GM19193 (cell line): ENCODE measurements around the gene UBXN4.
A peak's percentile ranks its signal among the peaks of the same experiment; 100 is the strongest.

Experiments
- POLR2A ChIP-seq: IDR thresholded peaks from 4 replicates; pipeline ENCODE4 v1.6.1; 2011; ENCODE audit not compliant: insufficient read depth, insufficient read length; ENCODE audit errors: extremely low read depth

Gene UBXN4, protein sequence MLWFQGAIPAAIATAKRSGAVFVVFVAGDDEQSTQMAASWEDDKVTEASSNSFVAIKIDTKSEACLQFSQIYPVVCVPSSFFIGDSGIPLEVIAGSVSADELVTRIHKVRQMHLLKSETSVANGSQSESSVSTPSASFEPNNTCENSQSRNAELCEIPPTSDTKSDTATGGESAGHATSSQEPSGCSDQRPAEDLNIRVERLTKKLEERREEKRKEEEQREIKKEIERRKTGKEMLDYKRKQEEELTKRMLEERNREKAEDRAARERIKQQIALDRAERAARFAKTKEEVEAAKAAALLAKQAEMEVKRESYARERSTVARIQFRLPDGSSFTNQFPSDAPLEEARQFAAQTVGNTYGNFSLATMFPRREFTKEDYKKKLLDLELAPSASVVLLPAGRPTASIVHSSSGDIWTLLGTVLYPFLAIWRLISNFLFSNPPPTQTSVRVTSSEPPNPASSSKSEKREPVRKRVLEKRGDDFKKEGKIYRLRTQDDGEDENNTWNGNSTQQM

DNA sequence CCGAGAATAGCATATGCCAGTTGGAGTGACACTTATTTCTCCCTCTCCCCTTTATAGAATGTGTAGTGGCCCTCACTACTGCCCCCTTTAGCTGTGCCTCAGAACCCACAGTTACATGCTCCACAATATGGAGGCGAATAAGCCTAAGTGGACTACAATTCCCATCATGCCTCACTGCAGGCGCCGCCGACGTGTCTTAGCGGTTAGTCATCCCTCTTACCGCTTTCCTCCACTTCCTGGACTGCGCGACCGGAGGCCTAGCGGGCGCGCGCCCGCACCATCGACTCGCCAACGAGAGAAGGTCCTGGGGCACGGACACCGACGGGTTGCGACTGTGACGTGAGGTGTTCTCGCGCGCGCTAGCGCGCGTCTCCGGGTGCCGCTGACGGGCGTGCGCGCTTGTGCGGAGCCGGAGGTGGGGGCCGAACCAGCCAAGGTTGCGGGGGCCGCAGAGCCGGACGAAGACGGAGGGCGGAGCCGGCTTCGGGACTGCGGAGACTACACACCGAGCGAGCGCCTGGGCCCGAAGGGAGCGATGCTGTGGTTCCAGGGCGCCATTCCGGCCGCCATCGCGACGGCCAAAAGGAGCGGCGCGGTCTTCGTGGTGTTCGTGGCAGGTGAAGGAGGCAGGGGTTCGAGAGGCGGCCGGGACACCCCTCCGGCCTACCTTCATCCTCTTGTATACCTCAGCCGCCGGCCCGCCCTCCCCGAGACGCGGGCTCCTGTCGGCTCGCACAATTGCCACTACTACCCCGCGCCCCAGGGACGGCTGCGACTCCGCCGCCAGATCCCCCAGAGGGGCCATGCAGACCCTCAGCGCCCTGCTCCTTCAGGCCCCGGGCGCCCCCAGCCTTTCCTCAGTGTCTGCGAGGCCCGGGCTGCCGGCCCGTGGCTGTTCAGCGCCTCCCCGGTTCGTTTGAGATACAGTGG, at the start of gene UBXN4:
Gene UBXN4 (plus strand): TSS at position 461 of the 930 bp plus-strand sequence. CDS start 75 bp downstream, at position 536.
- peak; percentile 88 for TF ChIP-seq POLR2A

DNA sequence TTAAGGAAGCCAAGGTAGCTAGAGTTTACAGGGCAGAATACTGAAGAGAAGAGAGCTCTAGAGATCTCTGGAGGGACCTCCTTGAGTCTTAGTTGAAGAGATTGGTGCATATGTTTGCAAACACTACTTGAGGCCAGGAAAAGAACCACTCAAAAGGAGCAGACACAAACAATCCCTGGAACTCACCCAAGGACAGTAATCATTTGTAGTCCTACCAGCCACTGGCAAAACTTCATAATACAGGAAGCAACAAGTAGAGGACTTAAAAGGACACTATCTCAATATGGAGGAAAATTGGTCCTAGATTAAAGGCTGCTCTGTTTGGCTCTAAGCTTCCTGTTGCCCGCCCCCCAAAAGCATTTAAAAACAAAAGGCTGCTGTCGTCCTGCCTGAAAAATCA, 46.9 kb upstream of the UBXN4 start:
- no peak for TF ChIP-seq POLR2A

DNA sequence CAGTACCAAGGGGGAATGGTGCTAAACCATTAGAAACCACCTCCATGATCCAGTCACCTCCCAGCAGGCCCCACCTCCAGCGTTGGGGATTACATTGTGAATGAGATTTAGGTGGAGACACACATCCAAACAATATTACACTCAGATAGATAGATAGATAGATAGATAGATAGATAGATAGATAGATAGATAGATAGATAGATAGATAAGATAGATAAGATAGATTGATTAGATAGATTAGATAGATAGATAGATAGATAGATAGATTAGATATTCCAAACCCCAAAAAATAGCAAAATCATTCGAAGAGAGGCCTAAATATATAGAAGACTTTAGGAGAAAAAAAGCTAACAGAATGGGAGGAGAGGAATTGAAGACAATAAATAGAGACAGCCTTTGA, 42.8 kb upstream of the UBXN4 start:
- TF ChIP-seq POLR2A: no peak

DNA sequence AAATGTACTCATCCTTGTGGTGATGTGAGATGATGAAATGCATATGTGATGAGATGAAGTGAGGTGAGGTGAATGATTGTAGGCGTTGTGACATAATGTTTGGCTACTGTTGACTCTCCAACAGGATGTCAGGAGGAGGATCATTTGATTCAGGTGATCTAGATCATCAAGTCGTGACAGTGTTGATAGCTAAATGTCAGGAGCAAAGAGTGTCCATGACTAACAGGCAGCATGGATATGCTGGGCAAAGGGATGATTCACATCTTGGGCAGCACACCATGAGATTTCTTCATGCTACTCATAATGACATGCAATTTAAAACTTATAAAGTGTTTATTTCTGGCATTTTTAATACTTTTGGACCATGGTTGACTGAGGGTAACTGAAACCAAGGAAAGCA, 40.2 kb upstream of the UBXN4 start:
- no peak for TF ChIP-seq POLR2A

DNA sequence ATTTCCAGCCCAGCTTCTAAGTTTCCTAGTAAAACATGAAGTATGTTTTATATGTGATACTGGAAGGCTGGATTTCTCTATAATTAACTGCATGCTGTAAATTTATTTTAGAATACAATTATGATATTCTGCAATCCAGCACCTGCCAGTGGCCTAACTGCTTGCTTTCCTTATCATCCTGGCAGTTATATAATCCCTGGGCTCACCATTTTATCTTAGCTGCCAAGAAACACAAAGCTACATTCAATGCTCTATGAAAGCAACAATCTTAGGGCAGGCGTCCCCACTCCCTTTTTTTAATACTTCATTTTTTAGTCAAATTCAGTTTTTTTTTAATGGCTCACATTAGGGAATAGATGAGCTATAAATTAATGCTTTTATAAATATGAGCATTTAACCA, 38.4 kb upstream of the UBXN4 start:
- no peak for TF ChIP-seq POLR2A

DNA sequence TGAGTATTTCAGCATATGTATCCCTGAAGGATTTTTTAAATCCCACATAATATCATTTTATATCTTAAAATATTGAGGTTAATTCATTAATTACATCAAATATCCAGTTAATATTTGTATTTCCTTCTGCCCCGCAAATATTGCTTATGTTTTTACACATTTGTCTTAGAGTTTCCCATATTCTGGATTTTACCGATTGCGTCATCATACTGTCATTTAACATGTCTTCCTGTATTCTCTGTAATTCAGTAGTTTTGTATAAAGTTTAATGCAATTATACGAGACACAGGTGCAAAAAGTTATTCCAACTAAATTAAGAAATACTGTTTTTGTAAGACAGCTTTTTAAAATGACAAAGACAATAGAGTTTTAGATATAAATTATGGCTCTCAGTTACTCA, 33.5 kb upstream of the UBXN4 start:
- no peak for TF ChIP-seq POLR2A

DNA sequence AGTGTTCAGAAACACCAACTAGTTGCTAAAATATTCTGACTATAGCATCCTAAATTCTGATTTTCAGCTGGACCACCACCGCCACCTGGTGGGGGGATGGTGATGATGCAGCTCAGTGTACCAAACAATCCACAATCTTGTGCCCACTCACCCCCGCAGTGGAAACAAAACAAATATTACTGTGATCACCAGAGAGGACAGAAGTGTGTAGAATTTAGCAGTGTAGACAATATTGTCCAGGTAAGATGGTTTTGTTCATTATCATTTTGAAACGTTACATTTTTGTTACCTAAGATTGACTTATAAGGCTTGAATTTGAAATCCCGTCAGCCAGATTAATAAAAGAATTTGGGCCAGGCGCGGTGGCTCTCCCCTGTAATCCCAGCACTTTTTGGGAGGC, 31.7 kb upstream of the UBXN4 start:
- TF ChIP-seq POLR2A: no peak

DNA sequence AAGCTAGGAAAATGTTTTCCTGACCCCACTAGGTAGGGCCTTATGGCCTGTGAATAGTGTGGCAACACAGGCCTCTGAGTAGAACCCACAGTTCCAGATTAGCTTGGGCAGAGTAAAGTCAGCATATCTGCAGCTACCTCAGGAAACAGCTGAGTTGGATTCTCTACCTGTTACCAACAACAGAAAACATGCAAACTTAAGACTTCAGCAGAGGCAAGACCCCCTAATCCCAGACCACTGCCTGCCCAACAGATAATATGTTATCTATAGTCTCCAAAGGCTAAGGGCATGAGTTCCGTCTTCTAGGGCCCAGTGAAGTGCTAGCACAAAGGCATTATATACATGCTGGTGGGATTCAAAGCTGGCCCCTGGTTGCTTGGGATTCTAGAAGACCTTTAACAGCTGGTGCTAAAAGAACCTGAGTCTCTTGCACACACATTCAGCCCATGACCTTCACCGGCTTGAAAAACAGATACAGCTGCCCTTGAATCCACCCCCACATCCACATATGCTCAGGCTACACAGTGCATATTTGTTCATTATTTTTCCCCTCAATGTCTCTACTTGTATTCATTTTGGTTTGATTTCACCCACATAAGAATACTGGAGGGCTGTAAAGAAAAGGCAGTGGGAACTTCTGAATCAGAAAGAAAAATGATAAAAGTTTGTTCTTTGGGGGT, 13.5 kb upstream of the UBXN4 start:
- no peak for TF ChIP-seq POLR2A

DNA sequence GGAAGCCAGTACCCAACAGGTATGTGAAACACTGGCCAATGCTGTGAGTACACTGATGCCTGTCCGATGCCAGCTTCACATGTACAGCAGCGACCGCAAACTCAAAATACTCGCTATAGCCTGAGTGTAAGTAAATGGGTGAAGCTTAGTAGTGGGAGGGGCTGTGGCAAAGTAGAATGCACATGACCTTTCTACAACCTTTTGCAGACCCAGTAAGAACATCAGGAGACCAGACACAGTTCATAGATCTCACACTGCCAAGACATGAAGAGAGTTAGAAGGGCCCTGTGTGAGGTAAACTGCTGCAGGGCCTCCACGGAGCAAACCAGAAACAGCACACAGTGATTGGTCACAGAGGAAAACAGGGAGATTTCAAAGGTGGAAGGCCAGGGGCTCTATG, 9.1 kb upstream of the UBXN4 start:
- no peak for TF ChIP-seq POLR2A

DNA sequence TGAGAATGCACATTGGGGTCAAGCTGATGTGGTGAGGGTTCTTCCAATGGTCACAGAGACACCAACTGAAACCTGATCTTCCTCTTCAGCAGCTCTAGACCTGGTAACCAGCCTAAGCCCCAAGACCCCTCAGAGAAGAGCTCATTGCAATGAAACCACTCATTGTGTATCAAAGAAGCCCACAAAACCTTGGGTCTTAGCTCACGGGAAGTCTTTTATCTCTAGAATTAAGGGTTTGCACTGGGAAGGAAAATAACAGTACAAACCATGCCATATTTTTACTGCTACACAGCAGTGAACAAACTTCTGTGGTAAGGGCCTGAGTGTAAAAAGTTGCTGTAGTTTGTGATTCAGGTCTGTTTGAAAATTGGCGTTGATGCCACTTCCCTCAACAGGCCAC, 8.6 kb upstream of the UBXN4 start:
- TF ChIP-seq POLR2A: no peak

DNA sequence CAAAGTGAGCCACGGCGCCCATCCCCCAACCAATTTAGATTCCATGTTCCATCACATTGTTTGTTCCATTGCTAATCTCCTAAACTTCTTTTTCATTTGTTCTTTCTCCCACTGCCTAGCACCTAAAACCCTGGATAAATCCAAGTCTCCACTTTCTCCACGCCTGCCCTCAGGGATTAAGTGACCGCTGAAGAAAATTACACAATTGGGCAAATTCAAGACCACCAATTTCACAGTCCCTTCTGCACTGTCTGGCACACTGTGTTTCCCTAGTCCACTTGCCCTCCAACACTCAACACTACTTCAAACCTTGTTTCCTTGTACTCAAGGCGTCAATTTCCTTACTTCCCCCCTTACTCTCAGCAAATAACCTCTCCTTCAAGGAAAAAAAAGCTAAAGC, 5.1 kb upstream of the UBXN4 start:
- no peak for TF ChIP-seq POLR2A

DNA sequence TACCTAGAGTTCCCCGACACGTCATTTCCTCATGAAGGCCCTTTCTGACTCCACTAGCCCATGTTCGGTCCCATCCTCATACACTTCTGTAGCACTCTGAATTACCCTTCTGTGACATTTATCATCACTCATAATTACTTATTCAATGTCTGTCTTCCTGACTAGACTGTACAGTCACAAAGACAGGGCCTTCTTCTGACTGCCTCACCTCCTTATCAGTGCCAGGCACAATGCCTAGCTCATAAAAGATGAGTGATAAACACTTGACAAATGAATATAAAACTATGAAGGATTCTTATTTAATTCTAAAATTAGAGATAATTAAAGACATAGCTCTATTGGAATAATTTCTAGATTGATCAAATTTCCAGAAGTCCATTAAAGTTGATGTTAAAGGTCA, 1.4 kb upstream of the UBXN4 start:
- no peak for TF ChIP-seq POLR2A

DNA sequence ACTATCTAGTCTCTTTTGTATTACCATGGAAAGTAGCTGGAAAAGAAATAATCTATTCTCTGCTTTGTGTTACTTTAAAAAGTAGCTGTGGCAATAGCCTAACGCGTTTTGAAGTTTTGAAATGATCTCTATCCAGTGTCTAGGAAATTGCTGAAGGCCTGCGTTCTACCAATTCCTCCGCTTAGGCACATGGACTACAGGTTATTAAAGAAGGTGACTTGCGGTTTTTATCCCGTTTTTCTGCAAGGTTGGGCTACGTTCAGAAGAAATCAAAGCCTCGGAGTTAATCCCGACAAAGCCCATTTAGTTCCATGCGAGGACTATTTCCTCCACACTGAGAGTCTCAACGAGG, 636 bp upstream of the UBXN4 start:
- no peak for TF ChIP-seq POLR2A

DNA sequence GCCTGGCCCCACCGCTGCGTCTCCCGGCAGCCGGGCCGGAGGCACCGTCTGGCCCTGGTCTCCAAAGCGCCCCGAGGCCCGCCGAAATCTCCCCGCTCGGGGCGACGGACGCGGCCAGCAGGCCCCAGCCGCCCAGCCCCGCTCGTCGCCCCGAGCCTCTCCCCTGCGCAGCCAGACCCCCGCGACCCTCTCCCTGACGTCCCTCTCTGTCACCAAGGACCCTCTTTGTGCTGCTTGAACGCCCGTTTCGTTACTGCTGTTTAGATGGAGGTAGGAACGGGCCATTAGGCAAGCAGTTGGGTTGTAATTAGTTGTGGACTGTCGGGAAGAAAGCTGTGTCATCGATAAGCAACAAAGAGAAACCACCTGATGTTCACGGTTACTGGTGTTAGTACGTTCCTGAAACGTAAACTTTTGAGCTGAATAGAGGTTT, 686 bp downstream of the UBXN4 start:
- no peak for TF ChIP-seq POLR2A

DNA sequence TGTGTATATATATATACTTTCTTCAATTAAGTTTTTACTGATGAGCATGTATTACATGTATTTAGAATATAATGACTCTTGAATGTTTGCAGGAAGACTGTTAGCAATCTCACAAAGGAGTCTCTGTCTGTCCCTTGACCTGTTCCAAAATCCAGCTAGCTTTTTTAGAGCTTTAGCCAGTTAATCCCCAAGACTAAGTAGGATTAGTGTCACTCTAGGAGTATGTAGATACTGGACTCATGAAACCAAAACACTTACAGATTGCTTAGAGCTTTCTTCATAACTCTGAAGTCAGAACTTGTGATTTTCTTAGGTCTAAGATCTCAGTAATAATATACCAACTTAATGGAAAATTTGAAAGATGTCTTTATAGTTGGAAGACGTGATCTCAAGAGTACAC, 2.2 kb downstream of the UBXN4 start:
- no peak for TF ChIP-seq POLR2A
